ENCODE data around the gene DNAJC6. TPM values are rescaled to one million over a fixed set of nuclear protein-coding genes. Genes with fewer than 3 reads are reported as not detected.
"Not testable (repeated sequence)": the region's sequence is repeated elsewhere in the genome, so short reads cannot be mapped to it uniquely, and the experiment has no call there.

The DNAJC6 gene
- total RNA-seq, 1 donor from 2014 or later = 16.7 TPM

- H3K9me3 Mint-ChIP-seq (ENCODE audit: low read depth) = peaks cover 10% of the 10 kb centered on the region
- no peak for DNase-seq (ENCODE audit: low spot score)
- peaks cover 2% of the 10 kb centered on the region for H3K36me3 Mint-ChIP-seq (ENCODE audit: low read depth)
- H3K4me3 Mint-ChIP-seq (ENCODE audit: unreplicated experiment) = no peak overlapping the region
- peaks cover 4% of the 10 kb centered on the region for H3K4me1 Mint-ChIP-seq (ENCODE audit: low read depth)
- no peaks in the 10 kb centered on the region for H3K27me3 Mint-ChIP-seq (ENCODE audit: low read depth)
- H3K27ac Mint-ChIP-seq (ENCODE audit: unreplicated experiment) = no peak overlapping the region
- TF ChIP-seq CTCF (IDR thresholded peaks at IDR 0.05) = no peak
Observed at GRCh38 chr1:65445837-65446236, 136.5 kb downstream of the DNAJC6 start.

GRCh38 chr1:65449214-65449823 is 140.0 kb downstream of the DNAJC6 start:
- H3K4me3 Mint-ChIP-seq (ENCODE audit: unreplicated experiment) = no peak overlapping the region
- TF ChIP-seq CTCF (IDR thresholded peaks at IDR 0.05) = peak; percentile 43
- H3K4me1 Mint-ChIP-seq (ENCODE audit: low read depth) = no peaks in the 10 kb centered on the region
- H3K9me3 Mint-ChIP-seq (ENCODE audit: low read depth) = peaks cover 4% of the 10 kb centered on the region
- H3K36me3 Mint-ChIP-seq (ENCODE audit: low read depth) = no peaks in the 10 kb centered on the region
- no peak for DNase-seq (ENCODE audit: low spot score)
- no peaks in the 10 kb centered on the region for H3K27me3 Mint-ChIP-seq (ENCODE audit: low read depth)
- no peak overlapping the region for H3K27ac Mint-ChIP-seq (ENCODE audit: unreplicated experiment)

GRCh38 chr1:65455678-65456077 is 146.3 kb downstream of the DNAJC6 start:
- DNase-seq (ENCODE audit: low spot score); H3K27me3 Mint-ChIP-seq (ENCODE audit: low read depth); H3K27ac Mint-ChIP-seq (ENCODE audit: unreplicated experiment); H3K4me3 Mint-ChIP-seq (ENCODE audit: unreplicated experiment); H3K4me1 Mint-ChIP-seq (ENCODE audit: low read depth); H3K36me3 Mint-ChIP-seq (ENCODE audit: low read depth): not testable (repeated sequence)
- H3K9me3 Mint-ChIP-seq (ENCODE audit: low read depth) = peaks cover 11% of the 10 kb centered on the region

DNA sequence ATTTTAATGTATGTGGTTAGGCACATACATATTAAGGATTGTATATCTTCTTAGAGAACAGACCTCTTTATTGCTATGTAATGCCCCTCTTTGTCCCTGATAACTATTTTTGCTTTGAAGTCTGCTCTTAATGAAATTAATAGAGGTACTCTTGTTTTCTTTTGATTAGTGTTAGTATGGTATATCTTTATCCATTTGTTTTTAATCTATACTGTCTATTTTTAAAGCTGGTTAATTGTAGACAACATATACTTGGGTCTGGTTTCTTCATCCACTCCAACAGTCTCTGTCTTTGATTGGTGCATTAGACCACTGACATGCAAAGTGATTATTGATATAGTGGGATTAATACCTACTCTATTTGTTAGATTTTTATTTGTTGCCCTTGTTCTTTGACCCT is 147.1 kb downstream of the DNAJC6 start:
- Mint-ChIP-seq H3K4me3 (ENCODE audit: unreplicated experiment) (no peak overlapping the region), H3K27ac (ENCODE audit: unreplicated experiment) (no peak overlapping the region), H3K4me1 (ENCODE audit: low read depth) (peaks cover 8% of the 10 kb centered on the region)

DNA sequence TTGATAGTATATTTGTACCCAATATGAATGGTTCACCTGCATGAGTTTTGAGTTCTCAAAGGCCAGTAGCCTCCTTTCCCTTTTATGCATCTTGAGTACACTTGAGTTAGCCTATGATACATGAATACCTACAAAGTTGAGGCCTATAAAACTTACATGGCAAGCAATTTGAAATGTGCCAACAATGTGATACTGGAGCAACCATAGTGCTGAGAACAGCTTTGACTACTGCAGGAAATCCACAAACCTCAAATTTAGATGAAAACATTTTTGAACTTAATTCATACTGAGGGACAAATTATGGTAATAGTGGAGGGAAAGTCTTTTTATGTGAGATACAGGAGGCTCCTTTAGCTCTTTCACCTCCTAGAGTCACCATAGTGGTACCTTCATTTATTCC is 148.5 kb downstream of the DNAJC6 start:
- Mint-ChIP-seq H3K36me3 (ENCODE audit: low read depth) (no peaks in the 10 kb centered on the region), H3K27ac (ENCODE audit: unreplicated experiment) (no peak overlapping the region), H3K4me1 (ENCODE audit: low read depth) (peaks cover 8% of the 10 kb centered on the region), H3K9me3 (ENCODE audit: low read depth) (peaks cover 12% of the 10 kb centered on the region), H3K27me3 (ENCODE audit: low read depth) (no peaks in the 10 kb centered on the region), H3K4me3 (ENCODE audit: unreplicated experiment) (no peak overlapping the region)
- no peak for DNase-seq (ENCODE audit: low spot score)
- no peak for TF ChIP-seq CTCF (IDR thresholded peaks at IDR 0.05)

More for the DNA sequence above, 147.1 kb downstream of the DNAJC6 start:
- DNase-seq (ENCODE audit: low spot score) = no peak
- H3K36me3 Mint-ChIP-seq (ENCODE audit: low read depth) = no peaks in the 10 kb centered on the region
- peaks cover 11% of the 10 kb centered on the region for H3K9me3 Mint-ChIP-seq (ENCODE audit: low read depth)
- no peak for TF ChIP-seq CTCF (IDR thresholded peaks at IDR 0.05)
- H3K27me3 Mint-ChIP-seq (ENCODE audit: low read depth) = no peaks in the 10 kb centered on the region

DNA sequence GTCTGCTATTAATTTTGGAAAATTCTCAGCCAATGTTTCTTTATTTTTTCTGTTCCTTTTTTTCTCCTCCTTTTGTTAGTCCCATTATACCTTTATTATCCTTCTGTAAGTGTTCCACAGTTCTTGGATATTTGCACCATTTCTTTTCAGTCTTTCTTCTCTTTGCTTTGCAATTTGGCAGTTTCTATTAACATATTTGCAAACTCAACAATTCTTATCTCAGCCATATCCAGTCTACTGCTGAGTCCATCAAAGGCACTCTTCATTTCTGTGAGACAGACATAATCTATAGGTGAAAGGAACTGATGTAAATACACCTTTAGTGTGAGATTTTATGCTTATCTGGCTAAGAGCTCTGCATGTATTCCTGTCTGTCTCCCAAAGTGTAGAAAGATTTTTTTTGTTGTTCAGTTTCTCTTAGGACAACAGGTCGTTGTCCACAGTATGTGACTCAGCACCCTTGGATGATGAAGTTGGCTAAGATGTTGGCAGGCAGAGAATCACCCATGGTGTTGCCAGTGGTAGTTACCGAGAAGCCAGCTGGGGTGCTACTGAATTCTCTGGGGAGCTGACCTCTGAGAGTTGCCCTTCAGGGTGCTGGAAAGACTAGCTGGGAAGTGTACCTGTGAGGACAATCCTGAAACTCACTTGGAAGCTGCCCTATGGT is 149.5 kb downstream of the DNAJC6 start:
- Mint-ChIP-seq H3K9me3 (ENCODE audit: low read depth) (peaks cover 13% of the 10 kb centered on the region), H3K27ac (ENCODE audit: unreplicated experiment) (no peak overlapping the region), H3K4me1 (ENCODE audit: low read depth) (peaks cover 8% of the 10 kb centered on the region), H3K36me3 (ENCODE audit: low read depth) (no peaks in the 10 kb centered on the region), H3K27me3 (ENCODE audit: low read depth) (no peaks in the 10 kb centered on the region), H3K4me3 (ENCODE audit: unreplicated experiment) (no peak overlapping the region)
- TF ChIP-seq CTCF (IDR thresholded peaks at IDR 0.05) = no peak
- no peak for DNase-seq (ENCODE audit: low spot score)
